ENCODE results near the gene CTDP1. TPM values are rescaled to one million over a fixed set of nuclear protein-coding genes. Genes with fewer than 3 reads are reported as not detected.
A peak's percentile ranks its signal among the peaks of the same experiment; 100 is the strongest.

CTDP1 gene
- total RNA-seq, 4 donors from 2014 or later, result 18.1 to 40.5 (median 25.7) TPM

- H3K9me3 ChIP-seq, result no peaks in the 10 kb centered on the region
- no peak for DNase-seq (ENCODE audit: low spot score in 2 of 2)
- H3K36me3 ChIP-seq, result no peaks in the 10 kb centered on the region
- 2 to 4% methylated on average over 7 to 13 of the region's 14 CpGs for WGBS, 2 donors
- peaks cover 0 to 58% of the 10 kb centered on the region in 2 donors for H3K27me3 ChIP-seq
- TF ChIP-seq EP300 (IDR thresholded peaks at IDR 0.05) (no peak), POLR2A (IDR thresholded peaks at IDR 0.05) (no peak), CTCF (IDR thresholded peaks at IDR 0.05) (no peak)
- no peak overlapping the region for H3K27ac ChIP-seq
- H3K4me3 ChIP-seq, result peak overlapping the region in 3 of 4 donors; percentile 7 to 49 (median 31)
- peaks cover 0 to 26% (median 11%) of the 10 kb centered on the region in 4 donors for H3K4me1 ChIP-seq
These were observed 119.4 kb downstream of the CTDP1 start for GRCh38 chr18:79798999-79799370.

GRCh38 chr18:79799619-79800370 lies 120.2 kb downstream of the CTDP1 start:
- H3K4me1 ChIP-seq, result peaks cover 0 to 26% (median 11%) of the 10 kb centered on the region in 4 donors
- no peak for DNase-seq (ENCODE audit: low spot score in 2 of 2)
- no peaks in the 10 kb centered on the region for H3K9me3 ChIP-seq
- WGBS, 2 donors, result 70 to 77% methylated on average over 30 of the region's 30 CpGs
- TF ChIP-seq EP300 (IDR thresholded peaks at IDR 0.05), result no peak
- no peak for TF ChIP-seq CTCF (IDR thresholded peaks at IDR 0.05)
- TF ChIP-seq POLR2A (IDR thresholded peaks at IDR 0.05), result no peak
- H3K36me3 ChIP-seq, result no peaks in the 10 kb centered on the region
- H3K4me3 ChIP-seq, result no peak overlapping the region
- H3K27me3 ChIP-seq, result peaks cover 0 to 58% of the 10 kb centered on the region in 2 donors
- H3K27ac ChIP-seq, result no peak overlapping the region

GRCh38 chr18:79800371-79801180 lies 121.0 kb downstream of the CTDP1 start:
- Histone ChIP-seq H3K4me3 (no peak overlapping the region), H3K36me3 (no peaks in the 10 kb centered on the region), H3K27ac (no peak overlapping the region), H3K4me1 (peaks cover 0 to 26% (median 11%) of the 10 kb centered on the region in 4 donors), H3K27me3 (peaks cover 0 to 55% of the 10 kb centered on the region in 2 donors), H3K9me3 (no peaks in the 10 kb centered on the region)
- no peak for DNase-seq (ENCODE audit: low spot score in 2 of 2)
- no peak for TF ChIP-seq POLR2A (IDR thresholded peaks at IDR 0.05)
- TF ChIP-seq EP300 (IDR thresholded peaks at IDR 0.05), result no peak
- TF ChIP-seq CTCF (IDR thresholded peaks at IDR 0.05), result no peak
- WGBS, 2 donors, result 84 to 90% methylated on average over 24 to 38 of the region's 39 CpGs

GRCh38 chr18:79801217-79801616 lies 121.6 kb downstream of the CTDP1 start:
- Histone ChIP-seq H3K4me1 (peaks cover 0 to 26% (median 11%) of the 10 kb centered on the region in 4 donors), H3K9me3 (no peaks in the 10 kb centered on the region), H3K27ac (no peak overlapping the region), H3K4me3 (no peak overlapping the region), H3K36me3 (no peaks in the 10 kb centered on the region), H3K27me3 (peaks cover 0 to 48% of the 10 kb centered on the region in 2 donors)
- 91 to 93% methylated on average over 12 to 13 of the region's 13 CpGs for WGBS, 2 donors
- no peak for TF ChIP-seq EP300 (IDR thresholded peaks at IDR 0.05)
- no peak for DNase-seq (ENCODE audit: low spot score in 2 of 2)

DNA sequence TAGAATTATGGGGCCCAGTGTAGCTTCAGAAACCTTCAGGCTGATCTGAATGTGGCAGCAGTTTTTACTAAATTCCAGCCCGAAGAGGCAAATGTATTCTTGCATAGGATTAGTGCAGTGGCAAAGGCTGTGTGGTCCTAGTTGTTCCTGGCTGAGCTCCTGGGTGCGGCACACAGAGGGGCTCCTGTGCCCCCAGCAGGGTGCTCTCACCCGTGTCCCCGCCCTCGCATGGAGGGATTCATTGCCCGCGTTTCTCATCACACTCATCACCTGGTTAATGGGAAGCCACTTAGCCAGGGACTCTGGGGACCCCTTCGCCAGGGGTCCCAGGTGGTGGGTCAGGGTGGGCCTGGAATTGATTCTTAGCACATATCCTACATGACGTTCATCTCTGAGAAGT lies 122.0 kb downstream of the CTDP1 start:
- Histone ChIP-seq H3K27ac (no peak overlapping the region), H3K36me3 (no peaks in the 10 kb centered on the region), H3K27me3 (peaks cover 0 to 44% of the 10 kb centered on the region in 2 donors), H3K4me1 (peaks cover 0 to 26% (median 11%) of the 10 kb centered on the region in 4 donors), H3K9me3 (no peaks in the 10 kb centered on the region), H3K4me3 (no peak overlapping the region)
- TF ChIP-seq EP300 (IDR thresholded peaks at IDR 0.05) (no peak), POLR2A (IDR thresholded peaks at IDR 0.05) (no peak), CTCF (IDR thresholded peaks at IDR 0.05) (no peak)
- no peak for DNase-seq (ENCODE audit: low spot score in 2 of 2)
- 78 to 88% methylated on average over 9 of the region's 9 CpGs for WGBS, 2 donors

Measured in tibial nerve (tissue), 4 donors.